Measurements from ENCODE around the gene ZG16.
A peak's percentile ranks its signal among the peaks of the same experiment; 100 is the strongest.
"Not testable (repeated sequence)": the region's sequence is repeated elsewhere in the genome, so short reads cannot be mapped to it uniquely, and the experiment has no call there.

Gene ZG16

GRCh38 chr16:29777576-29778350 lies at the start of gene ZG16:
Gene ZG16, plus strand, starts transcription at chr16:29778256. Its CDS starts 1,011 bp downstream, at chr16:29779267.
- no peak for DNase-seq (ENCODE audit: extremely low read depth, low read depth)
- H3K4me3 ChIP-seq (replicated peaks; ENCODE audit: low read depth, low read length), result no peak within 1 kb of the TSS
- no peak for TF ChIP-seq CTCF (IDR thresholded peaks at IDR 0.05; ENCODE audit: low read depth, low read length, missing control alignments)

DNA sequence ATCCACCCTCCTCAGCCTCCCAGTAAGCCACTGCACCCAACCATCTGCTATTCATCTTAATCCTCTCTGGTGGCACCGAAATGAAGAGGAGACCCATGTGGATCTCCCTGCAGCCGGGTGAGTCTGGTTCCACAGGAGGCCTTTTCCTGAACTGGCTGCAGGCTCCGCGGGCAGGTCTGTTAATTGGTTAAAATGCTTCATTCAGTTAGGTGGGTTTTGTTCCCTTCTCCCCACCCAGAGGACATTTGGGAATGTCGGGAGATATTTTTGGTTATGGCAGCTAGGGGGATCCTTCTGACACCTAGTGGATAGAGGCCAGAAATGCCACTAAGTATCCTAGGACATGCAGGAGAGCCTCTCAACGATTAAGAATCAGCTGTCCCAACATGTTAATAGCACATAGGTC lies 48.9 kb upstream of the ZG16 start:
- peak; percentile 21 for DNase-seq (ENCODE audit: extremely low read depth, low read depth)
- TF ChIP-seq CTCF (IDR thresholded peaks at IDR 0.05; ENCODE audit: low read depth, low read length, missing control alignments), result peak; percentile 68
- no peak overlapping the region for H3K4me3 ChIP-seq (replicated peaks; ENCODE audit: low read depth, low read length)

- H3K4me3 ChIP-seq (replicated peaks; ENCODE audit: low read depth, low read length), result no peak overlapping the region
- no peak for DNase-seq (ENCODE audit: extremely low read depth, low read depth)
- TF ChIP-seq CTCF (IDR thresholded peaks at IDR 0.05; ENCODE audit: low read depth, low read length, missing control alignments), result no peak
These were observed 47.4 kb upstream of the ZG16 start for GRCh38 chr16:29730649-29731048.

GRCh38 chr16:29731768-29732601 lies 46.1 kb upstream of the ZG16 start:
- not testable (repeated sequence) for DNase-seq (ENCODE audit: extremely low read depth, low read depth); H3K4me3 ChIP-seq (replicated peaks; ENCODE audit: low read depth, low read length)

GRCh38 chr16:29734786-29735185 lies 43.3 kb upstream of the ZG16 start:
- DNase-seq (ENCODE audit: extremely low read depth, low read depth), result no peak
- H3K4me3 ChIP-seq (replicated peaks; ENCODE audit: low read depth, low read length), result no peak overlapping the region
- TF ChIP-seq CTCF (IDR thresholded peaks at IDR 0.05; ENCODE audit: low read depth, low read length, missing control alignments), result no peak

GRCh38 chr16:29736112-29736511 lies 41.9 kb upstream of the ZG16 start:
- peak; percentile 23 for TF ChIP-seq CTCF (IDR thresholded peaks at IDR 0.05; ENCODE audit: low read depth, low read length, missing control alignments)
- no peak for DNase-seq (ENCODE audit: extremely low read depth, low read depth)
- no peak overlapping the region for H3K4me3 ChIP-seq (replicated peaks; ENCODE audit: low read depth, low read length)

DNA sequence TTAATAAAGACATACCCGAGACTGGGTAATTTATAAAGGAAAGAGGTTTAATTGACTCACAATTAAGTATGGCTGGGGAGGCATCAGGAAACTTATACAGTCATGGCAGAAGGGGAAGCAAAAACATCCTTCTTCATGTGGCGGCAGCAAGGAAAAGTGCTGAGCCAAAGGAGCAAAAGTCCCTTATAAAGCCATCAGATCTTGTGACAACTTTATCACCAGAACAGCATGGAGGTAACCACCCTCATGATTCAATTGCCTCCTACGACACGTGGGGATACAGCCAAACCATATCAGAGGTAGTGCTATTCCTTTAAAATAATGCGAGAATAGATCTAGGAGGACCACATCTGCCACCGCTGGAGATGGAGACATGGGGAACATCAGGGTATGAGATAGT lies 41.3 kb upstream of the ZG16 start:
- no peak for TF ChIP-seq CTCF (IDR thresholded peaks at IDR 0.05; ENCODE audit: low read depth, low read length, missing control alignments)
- DNase-seq (ENCODE audit: extremely low read depth, low read depth), result no peak
- H3K4me3 ChIP-seq (replicated peaks; ENCODE audit: low read depth, low read length), result no peak overlapping the region
